ENCODE data around the gene PNPLA7.

DNA sequence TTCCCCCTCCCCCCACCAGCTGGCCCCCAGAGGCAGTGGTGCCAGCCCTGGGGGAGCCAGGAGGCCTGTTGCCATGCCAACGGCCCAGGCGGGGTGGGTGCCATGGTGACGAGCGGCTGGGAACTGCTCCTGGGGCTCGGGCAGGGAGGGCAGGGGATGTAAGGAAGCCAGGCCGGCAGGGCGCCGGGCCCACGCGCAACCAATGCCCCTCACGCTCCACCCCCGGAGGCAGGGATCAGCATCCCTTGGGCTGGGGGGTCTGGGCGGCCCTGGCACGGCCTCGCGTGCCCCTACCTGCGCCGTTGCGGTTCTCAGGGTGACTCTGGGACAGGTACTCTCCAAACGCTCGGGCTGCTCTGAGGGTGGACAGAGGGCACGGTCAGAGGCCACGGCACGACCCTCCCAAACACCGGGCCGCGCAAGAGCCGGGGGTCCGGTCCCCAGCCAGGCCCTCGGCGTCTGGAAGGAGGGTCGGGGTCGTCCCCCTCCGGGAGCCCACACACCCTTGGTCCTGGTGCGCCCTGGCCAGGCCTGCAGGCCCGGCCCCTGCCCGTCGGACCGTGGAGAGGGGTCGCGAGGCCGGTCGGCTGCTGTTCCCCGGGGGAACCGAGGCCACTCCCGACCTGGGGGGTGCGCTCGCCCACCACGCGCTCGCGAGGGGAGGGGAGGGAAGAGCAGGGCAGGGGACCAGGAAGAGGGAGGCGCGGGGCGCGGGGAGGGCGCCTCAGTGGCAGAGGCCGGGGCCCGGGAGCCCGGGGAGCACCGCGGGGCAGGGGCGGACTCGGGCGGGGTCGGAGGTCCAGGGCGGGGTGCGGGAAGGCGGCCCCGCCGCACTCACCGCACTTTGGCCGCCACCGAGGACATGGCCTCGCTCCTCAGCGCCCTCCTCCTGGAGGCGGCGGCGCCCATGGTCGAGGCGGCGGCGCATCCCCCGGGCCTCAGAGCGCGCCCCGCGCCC, 91.7 kb downstream of the PNPLA7 start:
- TF ChIP-seq, protein P1, sequence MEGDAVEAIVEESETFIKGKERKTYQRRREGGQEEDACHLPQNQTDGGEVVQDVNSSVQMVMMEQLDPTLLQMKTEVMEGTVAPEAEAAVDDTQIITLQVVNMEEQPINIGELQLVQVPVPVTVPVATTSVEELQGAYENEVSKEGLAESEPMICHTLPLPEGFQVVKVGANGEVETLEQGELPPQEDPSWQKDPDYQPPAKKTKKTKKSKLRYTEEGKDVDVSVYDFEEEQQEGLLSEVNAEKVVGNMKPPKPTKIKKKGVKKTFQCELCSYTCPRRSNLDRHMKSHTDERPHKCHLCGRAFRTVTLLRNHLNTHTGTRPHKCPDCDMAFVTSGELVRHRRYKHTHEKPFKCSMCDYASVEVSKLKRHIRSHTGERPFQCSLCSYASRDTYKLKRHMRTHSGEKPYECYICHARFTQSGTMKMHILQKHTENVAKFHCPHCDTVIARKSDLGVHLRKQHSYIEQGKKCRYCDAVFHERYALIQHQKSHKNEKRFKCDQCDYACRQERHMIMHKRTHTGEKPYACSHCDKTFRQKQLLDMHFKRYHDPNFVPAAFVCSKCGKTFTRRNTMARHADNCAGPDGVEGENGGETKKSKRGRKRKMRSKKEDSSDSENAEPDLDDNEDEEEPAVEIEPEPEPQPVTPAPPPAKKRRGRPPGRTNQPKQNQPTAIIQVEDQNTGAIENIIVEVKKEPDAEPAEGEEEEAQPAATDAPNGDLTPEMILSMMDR (IDR thresholded peaks at IDR 0.05) = no peak
- TF ChIP-seq ARID4B (CRISPR knock-in tag; IDR thresholded peaks at IDR 0.05; ENCODE audit: borderline replicate concordance) (no peak), MXD4 (CRISPR knock-in tag; IDR thresholded peaks at IDR 0.05; ENCODE audit: borderline replicate concordance) (no peak)
